T-cell (primary cell): ENCODE results near the gene SCIN. TPM values are rescaled to one million over a fixed set of nuclear protein-coding genes. Genes with fewer than 3 reads are reported as not detected.
A peak's percentile ranks its signal among the peaks of the same experiment; 100 is the strongest.

Source experiments
- ATAC-seq, 4 experiments: fragments of 200-7000 bp in 3 of 4; fragments of 150-1000 bp in 1 of 4; cut with Tn5 transposase; replicated peaks in 1 of 4; 1 replicate in 3 of 4; 2 replicates in 1 of 4; pipeline ENCODE4 v1.10.0; 2021; ENCODE audit warnings: moderate library complexity in 3 of 4, mild to moderate bottlenecking in 2 of 4, moderate number of reproducible peaks in 1 of 4
- CTCF ChIA-PET, 2 donors: fragments of 300-600 bp; sonication (Branson Sonifier 250); formaldehyde crosslinking; loops; one replicate each; lab custom pipeline; 2022; ENCODE audit warnings: antibody characterized with exemption in 2 of 2; lab: Charles Lee
- POLR2A ChIA-PET, 2 donors: fragments of 300-600 bp; sonication (Branson Sonifier 250); formaldehyde crosslinking; loops; one replicate each; lab custom pipeline; 2022; ENCODE audit warnings: antibody characterized with exemption in 2 of 2; lab: Charles Lee
- DNase-seq, 35 experiments: peaks; one replicate each; pipeline versions ENCODE4 v3.0.0 to v3.0.0-alpha.2; 2013 to 2023
- H3K27ac ChIP-seq: one replicate; pipeline ENCODE4 v1.5.1; 2013; ENCODE audit warnings: low read length
- H3K27me3 ChIP-seq, 2 experiments: replicated peaks in 1 of 2; 1 replicate in 1 of 2; 2 replicates in 1 of 2; pipeline versions ENCODE4 v1.6.1 to v1.7.0; 2013; ENCODE audit warnings: low read length in 1 of 2, mixed read lengths in 1 of 2; ENCODE audit not compliant: control insufficient read depth in 2 of 2, insufficient read depth in 2 of 2; ENCODE audit errors: extremely low read depth in 1 of 2
- H3K36me3 ChIP-seq, 2 donors: 1 replicate in 1 of 2; 2 replicates in 1 of 2; pipeline versions ENCODE4 v1.6.1 to v1.7.0; 2013; ENCODE audit warnings: low read length in 1 of 2; ENCODE audit not compliant: control insufficient read depth in 2 of 2, insufficient read depth in 1 of 2; ENCODE audit errors: extremely low read depth in 1 of 2
- H3K4me1 ChIP-seq, 2 experiments: 1 replicate in 1 of 2; 2 replicates in 1 of 2; pipeline versions ENCODE4 v1.6.1 to v1.7.0; 2013; ENCODE audit warnings: low read length in 2 of 2, mixed read lengths in 1 of 2; ENCODE audit not compliant: insufficient read depth in 2 of 2, control insufficient read depth in 1 of 2; ENCODE audit errors: extremely low read depth in 1 of 2
- H3K4me3 ChIP-seq, 2 donors: 1 replicate in 1 of 2; 2 replicates in 1 of 2; pipeline versions ENCODE4 v1.5.1 to v1.7.0; 2013; ENCODE audit warnings: mild to moderate bottlenecking in 2 of 2, low read length in 1 of 2, moderate library complexity in 1 of 2; ENCODE audit not compliant: control insufficient read depth in 1 of 2; ENCODE audit errors: extremely low read depth in 1 of 2
- H3K9me3 ChIP-seq: 2 replicates; pipeline ENCODE4 v1.7.0; 2013
- H3K27ac Mint-ChIP-seq, 2 donors: one replicate each; pipeline ENCODE4 v1.8.0; 2020 to 2021; ENCODE audit warnings: mild to moderate bottlenecking in 2 of 2, mixed read lengths in 2 of 2
- H3K27me3 Mint-ChIP-seq, 2 donors: one replicate each; pipeline ENCODE4 v1.8.0; 2021 to 2022; ENCODE audit warnings: mixed read lengths in 2 of 2
- H3K36me3 Mint-ChIP-seq: one replicate; pipeline ENCODE4 v1.8.0; 2021; ENCODE audit warnings: mixed read lengths
- H3K4me1 Mint-ChIP-seq, 3 donors: one replicate each; pipeline ENCODE4 v1.8.0; 2020 to 2022; ENCODE audit warnings: mixed read lengths in 3 of 3, mild to moderate bottlenecking in 1 of 3
- H3K4me3 Mint-ChIP-seq, 3 donors: one replicate each; pipeline ENCODE4 v1.8.0; 2020 to 2022; ENCODE audit warnings: mild to moderate bottlenecking in 3 of 3, mixed read lengths in 3 of 3, moderate library complexity in 3 of 3
- H3K9me3 Mint-ChIP-seq, 3 donors: one replicate each; pipeline ENCODE4 v1.8.0; 2020 to 2022; ENCODE audit warnings: mixed read lengths in 3 of 3
- WGBS: methylation state at CpG from one replicate; pipeline ENCODE4 v1.1.5; 2013; ENCODE audit warnings: missing lambda C conversion rate; ENCODE audit not compliant: insufficient coverage; 5-methylcytosine and 5-hydroxymethylcytosine counted together
- total RNA-seq, 35 experiments: library from RNA in 6 of 35; stranded (reverse) in 6 of 35; fragments of 120-200 nt in 1 of 35; gene quantifications; one replicate each; pipeline versions ENCODE4 v1.2.1 to v1.2.4 and lab custom pipeline; 2013 to 2026

SCIN gene
- total RNA-seq, 5 donors from 2014 or later (not counting 1 experiment from before 2014, with no cell fraction given), result 0.05 to 0.57 (median 0.14) TPM; not detected in 1

GRCh38 chr7:12557282-12557681 lies 13.2 kb upstream of the SCIN start:
- H3K9me3 Mint-ChIP-seq, result peaks cover 0 to 5% (median 4%) of the 10 kb centered on the region in 3 donors
- no peak overlapping the region for H3K27ac Mint-ChIP-seq
- Histone ChIP-seq H3K36me3 (no peaks in the 10 kb centered on the region), H3K27ac (no peak overlapping the region), H3K4me3 (no peak overlapping the region), H3K4me1 (no peaks in the 10 kb centered on the region), H3K27me3 (no peaks in the 10 kb centered on the region), H3K9me3 (no peaks in the 10 kb centered on the region)
- DNase-seq (no peak), ATAC-seq (no peak)
- no peaks in the 10 kb centered on the region for H3K36me3 Mint-ChIP-seq
- H3K4me3 Mint-ChIP-seq, result no peak overlapping the region
- ChIA-PET CTCF (no interaction called here), POLR2A (no interaction called here)
- 90% methylated on average over 5 of the region's 7 CpGs for WGBS
- H3K27me3 Mint-ChIP-seq, result peaks cover 0 to 5% of the 10 kb centered on the region in 2 donors
- H3K4me1 Mint-ChIP-seq, result no peaks in the 10 kb centered on the region

GRCh38 chr7:12564996-12565764 lies 5.3 kb upstream of the SCIN start:
- Histone ChIP-seq H3K4me3 (no peak overlapping the region), H3K4me1 (peaks cover 0 to 7% of the 10 kb centered on the region in 2 experiments), H3K36me3 (no peaks in the 10 kb centered on the region), H3K27me3 (peaks cover 2 to 4% of the 10 kb centered on the region in 2 experiments), H3K27ac (no peak overlapping the region), H3K9me3 (no peaks in the 10 kb centered on the region)
- Mint-ChIP-seq H3K4me3 (no peak overlapping the region), H3K27me3 (peaks cover 20 to 21% of the 10 kb centered on the region in 2 donors), H3K36me3 (no peaks in the 10 kb centered on the region), H3K27ac (no peak overlapping the region), H3K4me1 (peaks cover 5 to 8% (median 7%) of the 10 kb centered on the region in 3 donors), H3K9me3 (no peaks in the 10 kb centered on the region)
- WGBS, result 83% methylated on average over 1 of the region's 4 CpGs
- ATAC-seq, result no peak
- POLR2A ChIA-PET, result no interaction called here
- DNase-seq, result no peak
- CTCF ChIA-PET, result no interaction called here

GRCh38 chr7:12565873-12566272 lies 4.6 kb upstream of the SCIN start:
- Histone ChIP-seq H3K9me3 (no peaks in the 10 kb centered on the region), H3K27me3 (peaks cover 5 to 9% of the 10 kb centered on the region in 2 experiments), H3K4me3 (no peak overlapping the region), H3K27ac (no peak overlapping the region), H3K36me3 (no peaks in the 10 kb centered on the region), H3K4me1 (peaks cover 0 to 14% of the 10 kb centered on the region in 2 experiments)
- Mint-ChIP-seq H3K4me3 (no peak overlapping the region), H3K36me3 (no peaks in the 10 kb centered on the region), H3K27me3 (peaks cover 21 to 26% of the 10 kb centered on the region in 2 donors), H3K9me3 (no peaks in the 10 kb centered on the region), H3K4me1 (peaks cover 10 to 14% (median 12%) of the 10 kb centered on the region in 3 donors), H3K27ac (no peak overlapping the region)
- 83% methylated on average over 1 of the region's 2 CpGs for WGBS
- ChIA-PET POLR2A (no interaction called here), CTCF (interaction anchor here in 1 of 2 donors (0.6 kb wide), 1 partner anchor 659 kb away, joined by 3 read pairs; no protein-coding TSS in a partner anchor)
- DNase-seq (no peak), ATAC-seq (no peak)

- ChIA-PET POLR2A (no interaction called here), CTCF (no interaction called here)
Observed at GRCh38 chr7:12567015-12567414, 3.5 kb upstream of the SCIN start.

GRCh38 chr7:12569673-12570072 lies 847 bp upstream of the SCIN start:
- CTCF ChIA-PET, result no interaction called here
- ATAC-seq (no peak), DNase-seq (no peak)
- Mint-ChIP-seq H3K4me3 (peak overlapping the region in 1 of 3 donors; percentile 67), H3K27ac (no peak overlapping the region), H3K4me1 (peaks cover 10 to 17% (median 15%) of the 10 kb centered on the region in 3 donors), H3K36me3 (no peaks in the 10 kb centered on the region), H3K27me3 (peaks cover 38% of the 10 kb centered on the region in 2 donors), H3K9me3 (no peaks in the 10 kb centered on the region)
- no peak overlapping the region for H3K27ac ChIP-seq
- POLR2A ChIA-PET, result no interaction called here
- no peaks in the 10 kb centered on the region for H3K9me3 ChIP-seq
- H3K27me3 ChIP-seq, result peaks cover 5 to 18% of the 10 kb centered on the region in 2 experiments
- no peak overlapping the region for H3K4me3 ChIP-seq
- WGBS, result 0% methylated on average over 2 of the region's 5 CpGs
- H3K36me3 ChIP-seq, result no peaks in the 10 kb centered on the region
- peaks cover 0 to 18% of the 10 kb centered on the region in 2 experiments for H3K4me1 ChIP-seq

More at GRCh38 chr7:12567015-12567414, 3.5 kb upstream of the SCIN start:
- no CpG with 5 or more reads among the region's 1 CpG for WGBS
- no peak overlapping the region for H3K4me3 Mint-ChIP-seq
- DNase-seq, result no peak
- H3K9me3 Mint-ChIP-seq, result no peaks in the 10 kb centered on the region
- Histone ChIP-seq H3K4me1 (peaks cover 0 to 18% of the 10 kb centered on the region in 2 experiments), H3K9me3 (no peaks in the 10 kb centered on the region), H3K27me3 (peaks cover 5 to 18% of the 10 kb centered on the region in 2 experiments), H3K36me3 (no peaks in the 10 kb centered on the region), H3K4me3 (no peak overlapping the region), H3K27ac (no peak overlapping the region)
- no peaks in the 10 kb centered on the region for H3K36me3 Mint-ChIP-seq
- no peak for ATAC-seq
- peaks cover 10 to 17% (median 15%) of the 10 kb centered on the region in 3 donors for H3K4me1 Mint-ChIP-seq
- H3K27ac Mint-ChIP-seq, result no peak overlapping the region
- H3K27me3 Mint-ChIP-seq, result peaks cover 29 to 34% of the 10 kb centered on the region in 2 donors

DNA sequence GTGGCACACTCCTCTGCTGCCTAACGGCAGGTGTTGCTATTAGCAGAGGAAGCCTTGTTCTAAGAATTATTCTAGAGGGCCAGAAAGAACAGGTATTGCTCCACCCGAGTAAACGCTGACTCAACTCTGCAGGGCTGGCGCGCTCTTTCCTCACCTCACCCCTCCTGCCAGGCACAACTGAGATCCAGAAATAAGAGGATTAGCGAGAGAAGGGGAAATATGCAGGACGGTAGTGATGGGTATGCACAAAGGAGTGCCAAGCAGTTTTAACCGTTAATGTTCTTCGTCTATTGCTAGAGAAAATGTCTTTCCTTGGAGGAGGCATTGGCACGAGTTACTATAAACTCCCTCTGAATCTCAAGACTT lies 369 bp upstream of the SCIN start:
- H3K4me3 Mint-ChIP-seq, result peak overlapping the region; percentile 67 to 79 (median 73)
- 6% methylated on average over 3 of the region's 10 CpGs for WGBS
- ATAC-seq (peak in 1 of 4 experiments; percentile 46), DNase-seq (no peak)
- peaks cover 0 to 18% of the 10 kb centered on the region in 2 experiments for H3K4me1 ChIP-seq
- ChIA-PET POLR2A (no interaction called here), CTCF (no interaction called here)
- peaks cover 10 to 17% (median 15%) of the 10 kb centered on the region in 3 donors for H3K4me1 Mint-ChIP-seq
- H3K9me3 ChIP-seq, result no peaks in the 10 kb centered on the region
- no peak overlapping the region for H3K27ac Mint-ChIP-seq
- H3K27ac ChIP-seq, result no peak overlapping the region
- H3K9me3 Mint-ChIP-seq, result no peaks in the 10 kb centered on the region
- H3K27me3 Mint-ChIP-seq, result peaks cover 38 to 40% of the 10 kb centered on the region in 2 donors
- peak overlapping the region; percentile 27 to 58 for H3K4me3 ChIP-seq
- peaks cover 5 to 18% of the 10 kb centered on the region in 2 experiments for H3K27me3 ChIP-seq
- H3K36me3 Mint-ChIP-seq, result no peaks in the 10 kb centered on the region
- no peaks in the 10 kb centered on the region for H3K36me3 ChIP-seq
